ENCODE results near the gene PALMD. TPM values are rescaled to one million over a fixed set of nuclear protein-coding genes. Genes with fewer than 3 reads are reported as not detected.

PALMD gene
- total RNA-seq, 1 donor: 2.5 TPM

DNA sequence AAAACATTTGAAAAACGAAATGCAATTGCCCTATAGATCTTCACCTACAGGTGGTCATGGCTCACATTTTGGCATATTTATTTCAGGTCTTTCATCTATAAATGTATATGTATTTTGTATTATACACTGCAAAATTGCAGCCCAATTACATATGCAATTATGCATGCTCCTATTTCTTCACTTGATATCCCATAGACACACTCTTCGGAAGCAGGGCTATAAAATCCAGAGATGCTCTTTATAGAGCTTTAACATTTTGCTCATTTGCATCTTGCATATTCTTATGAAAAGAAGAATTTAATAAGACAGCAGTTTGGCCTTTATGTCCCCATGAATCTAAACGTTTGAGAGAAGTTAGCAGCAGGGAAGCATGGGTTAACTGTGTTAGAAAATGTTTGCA, 44.7 kb upstream of the PALMD start:
- Histone ChIP-seq H3K9me3 (ENCODE audit: low read depth, low read length) (no peaks in the 10 kb centered on the region), H4K20me1 (ENCODE audit: insufficient read depth, low read length) (no peaks in the 10 kb centered on the region), H3K36me3 (ENCODE audit: insufficient read depth, low read length) (no peaks in the 10 kb centered on the region), H3K27ac (ENCODE audit: low read depth, low read length) (no peak overlapping the region), H3K79me2 (ENCODE audit: insufficient read depth, low read length) (no peaks in the 10 kb centered on the region), H3K27me3 (ENCODE audit: insufficient read depth, low read length) (no peaks in the 10 kb centered on the region), H2AFZ (ENCODE audit: low read length) (no peak overlapping the region), H3K4me3 (ENCODE audit: insufficient read depth, low read length) (no peak overlapping the region), H3K4me2 (ENCODE audit: insufficient read depth, low read length) (no peak overlapping the region), H3K4me1 (ENCODE audit: insufficient read depth, low read length) (peaks cover 28% of the 10 kb centered on the region)
- DNase-seq (ENCODE audit: insufficient read length, low spot score, missing footprints): no peak
- TF ChIP-seq, protein P1, sequence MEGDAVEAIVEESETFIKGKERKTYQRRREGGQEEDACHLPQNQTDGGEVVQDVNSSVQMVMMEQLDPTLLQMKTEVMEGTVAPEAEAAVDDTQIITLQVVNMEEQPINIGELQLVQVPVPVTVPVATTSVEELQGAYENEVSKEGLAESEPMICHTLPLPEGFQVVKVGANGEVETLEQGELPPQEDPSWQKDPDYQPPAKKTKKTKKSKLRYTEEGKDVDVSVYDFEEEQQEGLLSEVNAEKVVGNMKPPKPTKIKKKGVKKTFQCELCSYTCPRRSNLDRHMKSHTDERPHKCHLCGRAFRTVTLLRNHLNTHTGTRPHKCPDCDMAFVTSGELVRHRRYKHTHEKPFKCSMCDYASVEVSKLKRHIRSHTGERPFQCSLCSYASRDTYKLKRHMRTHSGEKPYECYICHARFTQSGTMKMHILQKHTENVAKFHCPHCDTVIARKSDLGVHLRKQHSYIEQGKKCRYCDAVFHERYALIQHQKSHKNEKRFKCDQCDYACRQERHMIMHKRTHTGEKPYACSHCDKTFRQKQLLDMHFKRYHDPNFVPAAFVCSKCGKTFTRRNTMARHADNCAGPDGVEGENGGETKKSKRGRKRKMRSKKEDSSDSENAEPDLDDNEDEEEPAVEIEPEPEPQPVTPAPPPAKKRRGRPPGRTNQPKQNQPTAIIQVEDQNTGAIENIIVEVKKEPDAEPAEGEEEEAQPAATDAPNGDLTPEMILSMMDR (IDR thresholded peaks at IDR 0.05; ENCODE audit: extremely low read depth, low read depth, low read length): no peak

DNA sequence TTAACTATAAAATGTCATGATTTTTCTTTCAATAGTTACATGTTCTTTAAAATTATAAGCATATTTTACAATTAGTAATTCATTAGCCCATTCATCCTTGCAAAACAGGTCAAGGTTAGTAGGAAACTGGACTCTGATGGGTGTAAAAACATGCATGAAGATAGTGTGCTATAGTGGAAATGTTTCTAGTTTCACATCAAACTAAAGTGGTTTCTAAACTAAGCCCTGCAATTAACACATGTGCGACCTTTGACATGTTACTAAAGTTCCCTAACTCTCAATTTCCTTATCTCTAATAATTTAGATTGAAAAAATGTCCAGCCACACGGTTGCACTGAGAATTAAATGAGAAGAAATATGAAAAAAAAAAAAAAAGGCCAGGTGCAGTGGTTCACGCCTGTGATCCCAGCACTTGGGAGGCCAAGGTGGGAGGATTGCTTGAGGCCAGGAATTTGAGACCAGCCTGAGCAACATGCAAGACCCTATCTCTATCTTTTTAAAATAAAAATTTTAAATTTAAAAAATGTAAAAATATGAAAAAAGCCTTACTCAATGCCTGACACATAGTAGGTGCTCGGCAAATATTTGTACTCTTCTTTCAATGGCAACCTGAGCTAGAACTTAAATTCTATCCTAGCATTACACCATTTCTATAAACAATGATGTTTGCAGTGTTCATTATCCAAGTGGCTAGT, 44.1 kb upstream of the PALMD start:
- Histone ChIP-seq H3K36me3 (ENCODE audit: insufficient read depth, low read length) (no peaks in the 10 kb centered on the region), H3K27me3 (ENCODE audit: insufficient read depth, low read length) (no peaks in the 10 kb centered on the region), H3K4me1 (ENCODE audit: insufficient read depth, low read length) (peaks cover 28% of the 10 kb centered on the region), H3K4me3 (ENCODE audit: insufficient read depth, low read length) (no peak overlapping the region), H3K4me2 (ENCODE audit: insufficient read depth, low read length) (no peak overlapping the region), H3K9me3 (ENCODE audit: low read depth, low read length) (no peaks in the 10 kb centered on the region), H4K20me1 (ENCODE audit: insufficient read depth, low read length) (no peaks in the 10 kb centered on the region), H2AFZ (ENCODE audit: low read length) (peak overlapping the region; percentile 22), H3K79me2 (ENCODE audit: insufficient read depth, low read length) (no peaks in the 10 kb centered on the region), H3K27ac (ENCODE audit: low read depth, low read length) (no peak overlapping the region)
- peak; percentile 39 for DNase-seq (ENCODE audit: insufficient read length, low spot score, missing footprints)
- TF ChIP-seq, protein P1 (IDR thresholded peaks at IDR 0.05; ENCODE audit: extremely low read depth, low read depth, low read length): no peak

DNA sequence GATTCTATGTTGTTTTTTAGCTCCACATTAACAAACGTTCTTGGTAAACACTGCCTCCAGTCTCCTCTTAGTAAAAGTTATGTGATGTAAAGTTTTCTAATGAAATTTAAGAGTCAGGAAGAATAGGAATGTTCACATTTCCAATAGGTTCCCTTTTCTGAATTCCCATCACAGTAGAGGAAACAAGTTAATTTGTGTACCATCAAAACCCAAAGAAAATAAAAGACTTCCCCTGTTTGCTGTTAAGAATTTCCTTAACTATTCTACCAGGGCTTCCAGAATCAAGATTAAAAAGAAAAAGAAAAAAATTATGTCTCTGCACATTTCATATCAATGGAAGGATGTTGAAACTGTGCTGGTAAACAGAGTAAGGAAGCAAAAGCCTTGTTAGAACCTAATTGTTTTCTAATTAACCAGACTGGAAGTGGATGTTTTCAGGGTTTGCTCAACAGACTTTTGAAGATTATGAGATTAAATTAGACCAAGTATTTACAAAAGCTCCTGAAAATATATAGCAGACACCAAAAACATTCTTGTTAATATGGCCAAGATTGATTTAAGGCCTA, 43.4 kb upstream of the PALMD start:
- Histone ChIP-seq H3K4me2 (ENCODE audit: insufficient read depth, low read length) (no peak overlapping the region), H3K4me1 (ENCODE audit: insufficient read depth, low read length) (peaks cover 28% of the 10 kb centered on the region), H4K20me1 (ENCODE audit: insufficient read depth, low read length) (no peaks in the 10 kb centered on the region), H3K36me3 (ENCODE audit: insufficient read depth, low read length) (no peaks in the 10 kb centered on the region), H3K27ac (ENCODE audit: low read depth, low read length) (no peak overlapping the region), H2AFZ (ENCODE audit: low read length) (peak overlapping the region; percentile 22), H3K4me3 (ENCODE audit: insufficient read depth, low read length) (no peak overlapping the region), H3K27me3 (ENCODE audit: insufficient read depth, low read length) (no peaks in the 10 kb centered on the region), H3K79me2 (ENCODE audit: insufficient read depth, low read length) (no peaks in the 10 kb centered on the region), H3K9me3 (ENCODE audit: low read depth, low read length) (no peaks in the 10 kb centered on the region)
- TF ChIP-seq, protein P1 (IDR thresholded peaks at IDR 0.05; ENCODE audit: extremely low read depth, low read depth, low read length): no peak
- DNase-seq (ENCODE audit: insufficient read length, low spot score, missing footprints): peak; percentile 23

DNA sequence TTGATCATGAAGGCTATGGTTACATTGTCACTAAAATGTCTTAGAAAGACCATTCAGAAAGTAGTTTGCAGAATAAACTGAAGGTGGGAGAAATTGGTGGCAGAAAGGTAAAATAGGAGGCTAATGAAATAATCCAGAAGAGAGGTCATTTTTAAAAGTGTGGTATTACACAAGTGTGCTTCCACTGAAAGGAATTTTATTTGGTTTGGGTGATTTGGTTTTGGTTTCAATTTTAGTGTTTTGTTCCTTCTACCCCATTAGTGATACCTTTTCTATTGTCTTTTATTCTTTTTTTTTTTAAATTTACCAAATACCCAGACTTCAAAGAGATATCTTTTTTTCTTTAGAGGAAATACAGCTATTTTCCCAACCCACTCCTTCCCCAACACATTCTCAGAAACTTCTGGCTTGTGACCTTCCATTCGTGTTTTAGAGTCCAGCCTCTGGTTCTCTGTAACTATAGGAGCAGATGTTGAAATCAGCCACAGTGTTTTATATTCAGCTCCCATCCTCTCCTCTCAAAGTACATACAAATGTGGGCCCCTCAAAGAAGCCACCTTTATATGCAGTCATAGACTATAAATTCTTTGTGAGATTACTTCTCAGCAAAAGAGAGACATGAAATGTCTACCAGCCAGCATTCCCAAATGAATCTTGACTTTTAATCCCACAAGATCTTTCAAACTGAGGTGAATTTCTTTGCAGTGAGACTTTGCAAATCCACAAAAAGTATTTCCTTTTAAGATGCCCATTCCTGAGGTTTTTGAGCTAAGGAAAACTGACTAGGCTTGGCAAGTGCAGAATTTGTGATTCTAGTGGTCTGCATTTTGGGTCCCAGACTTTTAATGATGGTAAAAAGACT, 42.0 kb upstream of the PALMD start:
- DNase-seq (ENCODE audit: insufficient read length, low spot score, missing footprints): peak; percentile 39
- Histone ChIP-seq H2AFZ (ENCODE audit: low read length) (peak overlapping the region; percentile 83), H3K27me3 (ENCODE audit: insufficient read depth, low read length) (no peaks in the 10 kb centered on the region), H3K27ac (ENCODE audit: low read depth, low read length) (peak overlapping the region; percentile 54), H3K4me3 (ENCODE audit: insufficient read depth, low read length) (peak overlapping the region; percentile 48), H3K9me3 (ENCODE audit: low read depth, low read length) (no peaks in the 10 kb centered on the region), H3K4me1 (ENCODE audit: insufficient read depth, low read length) (peaks cover 24% of the 10 kb centered on the region), H3K36me3 (ENCODE audit: insufficient read depth, low read length) (no peaks in the 10 kb centered on the region), H4K20me1 (ENCODE audit: insufficient read depth, low read length) (no peaks in the 10 kb centered on the region), H3K79me2 (ENCODE audit: insufficient read depth, low read length) (no peaks in the 10 kb centered on the region), H3K4me2 (ENCODE audit: insufficient read depth, low read length) (peak overlapping the region; percentile 57)
- TF ChIP-seq, protein P1 (IDR thresholded peaks at IDR 0.05; ENCODE audit: extremely low read depth, low read depth, low read length): no peak

Data from osteoblast (primary cell).